ENCODE data around the gene KDM4C. TPM values are rescaled to one million over a fixed set of nuclear protein-coding genes. Genes with fewer than 3 reads are reported as not detected.

The KDM4C gene
- total and polyA plus RNA-seq, 2 of the 8 experiments (the other 6 are each of a cell fraction or from before 2014, with no cell fraction given), result 13.0 to 26.1 TPM

- FAIRE-seq, result no peak
- TF ChIP-seq USF2 (IDR thresholded peaks at IDR 0.05; ENCODE audit: low read length), result no peak
- no peak for TF ChIP-seq ASH2L (IDR thresholded peaks at IDR 0.05; ENCODE audit: low read length)
- no peak for TF ChIP-seq JUND (IDR thresholded peaks at IDR 0.05; ENCODE audit: low read length)
- no peak for TF ChIP-seq TEAD4 (IDR thresholded peaks at IDR 0.05; ENCODE audit: low read depth, low read length)
- TF ChIP-seq GABPA (IDR thresholded peaks at IDR 0.05; ENCODE audit: borderline replicate concordance, insufficient read depth, low read length), result no peak
- no peak for TF ChIP-seq FOSL1 (IDR thresholded peaks at IDR 0.05; ENCODE audit: insufficient read depth, low read depth, low read length)
- no peak for TF ChIP-seq POU5F1 (IDR thresholded peaks at IDR 0.05; ENCODE audit: low read depth, low read length)
- no peak for TF ChIP-seq YY1 (IDR thresholded peaks at IDR 0.05; ENCODE audit: low read depth, low read length)
- no peak for TF ChIP-seq NANOG (IDR thresholded peaks at IDR 0.05; ENCODE audit: insufficient read depth, low read depth, low read length, poor library complexity, severe bottlenecking)
- no peak for TF ChIP-seq SP1 (IDR thresholded peaks at IDR 0.05; ENCODE audit: low read depth, low read length)
- TF ChIP-seq CEBPB (IDR thresholded peaks at IDR 0.05; ENCODE audit: low read depth, low read length), result no peak
- no peak for TF ChIP-seq CHD2 (IDR thresholded peaks at IDR 0.05; ENCODE audit: low read length)
- no peak for TF ChIP-seq HDAC2 (IDR thresholded peaks at IDR 0.05; ENCODE audit: borderline replicate concordance in 1 of 2, low read depth in 2 of 2, low read length in 2 of 2)
Measured at GRCh38 chr9:7161469-7161868, 403.7 kb downstream of the KDM4C start.

More at GRCh38 chr9:7161469-7161868, 403.7 kb downstream of the KDM4C start:
- CTCF ChIA-PET (ENCODE audit: partially characterized antibody), result interaction anchor here (1.0 to 1.5 kb wide), 4 partner anchors 10 to 15 kb away, joined by 3 to 6 read pairs (median 4); no protein-coding TSS in a partner anchor
- Histone ChIP-seq H3K27me3 (replicated peaks in 1 of 4; ENCODE audit: control insufficient read depth in 3 of 4, extremely low read depth in 1 of 4, insufficient read depth in 3 of 4, low read length in 3 of 4) (no peaks in the 10 kb centered on the region), H2BK5ac (ENCODE audit: low read depth, low read length) (no peak overlapping the region), H4K20me1 (replicated peaks in 1 of 2; ENCODE audit: control insufficient read depth in 1 of 2, insufficient read depth in 2 of 2, low read length in 2 of 2) (no peaks in the 10 kb centered on the region), H3K4me2 (ENCODE audit: insufficient read depth in 1 of 2, low read depth in 2 of 2, low read length in 2 of 2) (no peak overlapping the region), H3K4ac (replicated peaks; ENCODE audit: insufficient read length, low read depth, low read length) (no peak overlapping the region), H3K23ac (ENCODE audit: insufficient read length) (no peak overlapping the region), H2BK15ac (ENCODE audit: low read length) (no peak overlapping the region), H2BK120ac (replicated peaks; ENCODE audit: low read depth, low read length) (no peak overlapping the region), H3K4me3 (ENCODE audit: extremely low read depth in 1 of 4, insufficient read depth in 2 of 4, low read depth in 3 of 4, low read length in 4 of 4) (no peak overlapping the region), H3K9ac (replicated peaks in 1 of 4; ENCODE audit: extremely low read depth in 1 of 4, low read depth in 3 of 4, low read length in 3 of 4) (no peak overlapping the region), H3K23me2 (ENCODE audit: low read depth, low read length) (no peaks in the 10 kb centered on the region), H3K79me2 (ENCODE audit: control insufficient read depth in 1 of 2, insufficient read depth in 2 of 2, low read length in 2 of 2) (no peaks in the 10 kb centered on the region), H3K9me3 (ENCODE audit: insufficient read depth in 2 of 2, low read depth in 1 of 2, low read length in 1 of 2) (no peaks in the 10 kb centered on the region), H3K56ac (replicated peaks; ENCODE audit: insufficient read length, low read depth, low read length) (no peak overlapping the region), H2BK12ac (ENCODE audit: low read depth, low read length) (no peak overlapping the region), H2AK5ac (ENCODE audit: low read depth, low read length) (no peak overlapping the region), H3K27ac (ENCODE audit: low read depth, low read length) (no peak overlapping the region), H4K91ac (replicated peaks; ENCODE audit: insufficient read length, low read length) (no peak overlapping the region), H3K79me1 (ENCODE audit: low read depth, low read length) (no peaks in the 10 kb centered on the region; the same call in 1 of the 2 replicates), H3K36me3 (ENCODE audit: control insufficient read depth in 2 of 4, insufficient read depth in 4 of 4, low read length in 3 of 4) (no peaks in the 10 kb centered on the region), H3K14ac (ENCODE audit: insufficient read length) (no peak overlapping the region), H3K4me1 (replicated peaks in 1 of 4; ENCODE audit: control insufficient read depth in 3 of 4, insufficient read depth in 4 of 4, low read length in 3 of 4) (no peaks in the 10 kb centered on the region), H4K8ac (ENCODE audit: extremely low read depth, insufficient read depth, low read length) (no peak overlapping the region), H4K5ac (ENCODE audit: insufficient read length, low read depth, low read length) (no peak overlapping the region), H2BK20ac (ENCODE audit: low read length) (no peak overlapping the region), H3K18ac (ENCODE audit: extremely low read depth, low read length) (no peak overlapping the region), H2AFZ (ENCODE audit: low read length) (no peak overlapping the region)
- WGBS, 2 experiments (ENCODE audit: extremely low coverage in 1 of 2, insufficient coverage in 1 of 2, insufficient read length in 1 of 2, insufficient replicate concordance in 2 of 2, low coverage in 1 of 2, low lambda C conversion rate in 2 of 2, missing lambda C conversion rate in 1 of 2), result 66% methylated on average over 2 of the region's 2 CpGs; no CpG with 5 or more reads in 1 of the 2 experiments
- POLR2A ChIA-PET (ENCODE audit: partially characterized antibody), result no interaction called here
- no peak for DNase-seq (ENCODE audit: low read depth in 1 of 2, low spot score in 2 of 2)

Data from H1 (cell line).